ENCODE measurements around the gene KIAA0930. TPM values are rescaled to one million over a fixed set of nuclear protein-coding genes. Genes with fewer than 3 reads are reported as not detected.
A peak's percentile ranks its signal among the peaks of the same experiment; 100 is the strongest.

The KIAA0930 gene
- total RNA-seq, 1 donor from 2014 or later = 103 TPM

DNA sequence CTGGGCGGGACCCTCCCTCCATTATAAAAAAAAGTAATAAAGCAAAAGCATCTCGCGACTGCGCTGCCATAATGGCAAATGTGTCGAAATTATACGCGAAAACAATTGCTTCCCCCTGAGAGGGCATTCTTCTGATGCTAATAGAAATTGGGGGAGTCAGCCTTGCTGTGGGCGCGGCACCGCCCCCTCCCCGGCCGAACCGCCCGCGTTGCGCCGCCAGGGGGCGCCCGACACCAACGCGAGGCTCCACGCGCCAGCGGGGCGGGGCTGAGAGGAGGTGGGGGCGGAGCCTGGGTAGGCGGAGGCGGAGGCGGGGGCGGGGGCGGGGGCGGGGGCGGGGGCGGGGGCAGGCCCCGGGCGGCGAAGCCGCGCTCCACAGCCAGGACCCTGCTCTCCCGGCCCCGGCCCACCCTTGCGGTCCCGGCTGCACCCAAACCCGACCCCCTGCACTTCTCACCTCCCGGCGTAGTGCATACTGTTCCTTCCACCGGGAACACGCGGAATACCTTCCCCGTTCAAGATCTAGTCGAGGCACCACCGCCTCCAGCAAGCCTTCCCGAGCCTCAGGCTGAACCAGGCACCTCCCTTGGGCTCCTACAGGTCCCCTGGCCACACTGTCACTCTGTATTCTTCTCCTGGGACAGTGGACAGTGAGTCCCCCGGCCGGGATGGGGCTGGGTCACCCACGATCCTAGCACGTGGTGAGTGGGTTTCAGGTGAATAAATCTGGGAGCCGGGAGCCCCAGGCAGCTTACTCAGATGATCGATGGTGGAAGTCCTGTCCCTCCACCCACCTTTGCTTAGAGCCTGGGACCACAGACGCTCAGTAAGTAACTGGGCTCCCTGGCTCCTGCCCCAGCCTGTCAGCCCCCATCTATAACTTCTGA lies 28.5 kb upstream of the KIAA0930 start:
- Mint-ChIP-seq H3K36me3 (ENCODE audit: low read depth) (no peaks in the 10 kb centered on the region), H3K27me3 (ENCODE audit: low read depth) (no peaks in the 10 kb centered on the region), H3K4me1 (ENCODE audit: low read depth) (peaks cover 13% of the 10 kb centered on the region), H3K4me3 (ENCODE audit: unreplicated experiment) (peak overlapping the region; percentile 83), H3K27ac (ENCODE audit: unreplicated experiment) (no peak overlapping the region), H3K9me3 (ENCODE audit: low read depth) (no peaks in the 10 kb centered on the region)
- DNase-seq (ENCODE audit: low spot score) = no peak
- TF ChIP-seq, protein P1, sequence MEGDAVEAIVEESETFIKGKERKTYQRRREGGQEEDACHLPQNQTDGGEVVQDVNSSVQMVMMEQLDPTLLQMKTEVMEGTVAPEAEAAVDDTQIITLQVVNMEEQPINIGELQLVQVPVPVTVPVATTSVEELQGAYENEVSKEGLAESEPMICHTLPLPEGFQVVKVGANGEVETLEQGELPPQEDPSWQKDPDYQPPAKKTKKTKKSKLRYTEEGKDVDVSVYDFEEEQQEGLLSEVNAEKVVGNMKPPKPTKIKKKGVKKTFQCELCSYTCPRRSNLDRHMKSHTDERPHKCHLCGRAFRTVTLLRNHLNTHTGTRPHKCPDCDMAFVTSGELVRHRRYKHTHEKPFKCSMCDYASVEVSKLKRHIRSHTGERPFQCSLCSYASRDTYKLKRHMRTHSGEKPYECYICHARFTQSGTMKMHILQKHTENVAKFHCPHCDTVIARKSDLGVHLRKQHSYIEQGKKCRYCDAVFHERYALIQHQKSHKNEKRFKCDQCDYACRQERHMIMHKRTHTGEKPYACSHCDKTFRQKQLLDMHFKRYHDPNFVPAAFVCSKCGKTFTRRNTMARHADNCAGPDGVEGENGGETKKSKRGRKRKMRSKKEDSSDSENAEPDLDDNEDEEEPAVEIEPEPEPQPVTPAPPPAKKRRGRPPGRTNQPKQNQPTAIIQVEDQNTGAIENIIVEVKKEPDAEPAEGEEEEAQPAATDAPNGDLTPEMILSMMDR (IDR thresholded peaks at IDR 0.05) = peak; percentile 95

DNA sequence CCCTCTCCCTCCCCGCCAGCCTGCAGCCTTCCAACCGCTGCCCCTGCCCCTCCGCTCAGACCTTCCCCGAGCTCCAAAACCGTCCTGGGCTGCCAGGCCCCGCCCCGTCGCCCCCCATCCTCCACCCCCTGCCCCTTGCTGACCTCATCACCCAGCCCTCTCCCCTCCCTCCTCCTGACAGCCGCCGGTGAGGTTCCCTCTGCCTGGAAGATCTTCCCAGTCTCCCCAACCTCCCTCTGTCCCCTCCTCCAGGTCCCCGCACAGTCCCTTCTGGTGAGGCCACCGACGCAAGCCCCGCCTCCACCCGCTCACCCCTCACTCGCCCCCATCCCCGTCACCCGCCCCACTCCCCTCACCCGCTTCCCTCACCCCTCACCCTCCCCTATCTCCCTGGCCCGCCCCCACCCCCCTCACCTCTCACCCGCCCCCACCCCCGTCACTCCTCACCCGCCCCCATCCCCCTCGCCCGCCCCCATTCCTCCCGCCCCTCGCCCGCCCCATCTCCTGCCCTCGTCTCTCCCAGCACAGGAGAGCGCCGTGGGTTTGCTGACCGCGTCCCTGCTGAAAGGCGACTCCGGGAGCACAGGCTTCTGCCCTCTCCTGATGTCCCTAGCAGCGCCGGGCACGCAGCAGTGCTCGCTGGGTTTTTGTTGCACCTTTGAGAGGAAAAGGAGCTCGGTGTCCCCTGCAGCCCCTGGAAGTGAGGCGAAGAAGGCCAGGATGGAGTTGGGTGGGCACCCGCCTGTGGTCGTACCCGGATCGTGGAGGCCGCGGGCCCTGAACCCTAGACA lies 27.7 kb upstream of the KIAA0930 start:
- TF ChIP-seq, protein P1 (IDR thresholded peaks at IDR 0.05) = no peak
- peak overlapping the region; percentile 83 for H3K4me3 Mint-ChIP-seq (ENCODE audit: unreplicated experiment)
- DNase-seq (ENCODE audit: low spot score) = no peak
- no peaks in the 10 kb centered on the region for H3K36me3 Mint-ChIP-seq (ENCODE audit: low read depth)
- no peak overlapping the region for H3K27ac Mint-ChIP-seq (ENCODE audit: unreplicated experiment)
- no peaks in the 10 kb centered on the region for H3K9me3 Mint-ChIP-seq (ENCODE audit: low read depth)
- no peaks in the 10 kb centered on the region for H3K27me3 Mint-ChIP-seq (ENCODE audit: low read depth)
- peaks cover 21% of the 10 kb centered on the region for H3K4me1 Mint-ChIP-seq (ENCODE audit: low read depth)

DNA sequence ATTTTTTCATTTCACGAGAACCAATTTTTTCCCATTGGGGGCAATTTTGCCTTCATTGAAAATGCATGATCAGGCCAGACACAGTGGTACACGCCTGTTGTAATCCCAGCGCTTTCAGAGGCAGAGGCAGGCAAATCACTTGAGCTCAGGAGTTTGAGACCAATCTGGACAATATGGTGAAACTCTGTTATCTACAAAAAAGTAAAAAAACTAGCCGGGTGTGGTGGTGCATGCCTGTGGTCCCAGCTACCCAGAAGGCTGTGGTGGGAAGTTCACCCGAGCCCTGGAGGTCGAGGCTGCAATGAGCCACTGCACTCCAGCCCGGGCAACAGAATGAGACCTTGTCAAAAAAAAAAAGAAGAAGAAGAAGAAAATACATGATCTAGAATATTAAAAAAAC lies 24.8 kb upstream of the KIAA0930 start:
- no peak overlapping the region for H3K27ac Mint-ChIP-seq (ENCODE audit: unreplicated experiment)
- no peaks in the 10 kb centered on the region for H3K27me3 Mint-ChIP-seq (ENCODE audit: low read depth)
- no peaks in the 10 kb centered on the region for H3K36me3 Mint-ChIP-seq (ENCODE audit: low read depth)

DNA sequence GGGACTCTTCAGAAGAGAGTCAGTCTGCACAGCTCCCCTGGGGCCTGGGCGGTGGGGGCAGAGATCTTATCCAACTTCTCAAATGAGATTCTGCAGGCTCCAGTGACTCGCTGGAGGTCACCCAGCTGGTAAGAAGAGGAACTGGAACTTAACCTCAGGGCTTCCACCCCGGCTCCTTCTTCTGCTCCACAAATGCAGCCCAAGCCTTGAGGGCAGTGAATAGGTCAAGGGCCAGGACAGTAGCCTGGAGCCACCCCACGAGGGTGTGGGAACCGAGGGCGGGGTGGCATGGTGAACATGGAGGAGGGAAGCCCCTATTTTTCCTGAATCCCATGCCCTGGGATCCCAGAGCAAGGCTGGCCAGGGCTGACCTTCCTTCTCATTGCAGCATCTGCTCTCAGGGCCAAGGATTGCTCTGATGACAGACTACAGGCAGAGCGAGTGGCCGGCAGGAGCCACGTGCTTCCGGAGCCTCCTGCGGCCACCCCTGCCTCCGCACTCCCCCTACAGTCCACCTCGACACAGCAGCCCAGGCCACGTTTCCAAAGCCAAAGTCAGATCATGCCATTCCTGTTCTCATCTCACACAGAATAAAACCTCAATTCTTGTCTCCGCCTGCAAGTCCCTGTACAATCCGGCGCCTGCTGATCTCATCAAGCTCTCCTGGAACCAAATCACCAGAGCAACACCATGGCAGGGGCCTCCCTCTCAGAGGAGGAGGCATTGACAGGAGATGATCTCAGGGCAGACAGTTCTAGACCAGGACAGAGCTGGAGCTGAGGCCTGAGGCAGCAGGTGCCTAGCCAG lies 23.0 kb upstream of the KIAA0930 start:
- H3K36me3 Mint-ChIP-seq (ENCODE audit: low read depth) = no peaks in the 10 kb centered on the region
- peak overlapping the region; percentile 83 for H3K27ac Mint-ChIP-seq (ENCODE audit: unreplicated experiment)
- no peak for DNase-seq (ENCODE audit: low spot score)
- no peaks in the 10 kb centered on the region for H3K9me3 Mint-ChIP-seq (ENCODE audit: low read depth)
- TF ChIP-seq, protein P1 (IDR thresholded peaks at IDR 0.05) = peak; percentile 85
- H3K4me3 Mint-ChIP-seq (ENCODE audit: unreplicated experiment) = no peak overlapping the region
- peaks cover 10% of the 10 kb centered on the region for H3K4me1 Mint-ChIP-seq (ENCODE audit: low read depth)
- H3K27me3 Mint-ChIP-seq (ENCODE audit: low read depth) = no peaks in the 10 kb centered on the region

More for the DNA sequence above, 24.8 kb upstream of the KIAA0930 start:
- TF ChIP-seq, protein P1 (IDR thresholded peaks at IDR 0.05) = no peak
- Mint-ChIP-seq H3K9me3 (ENCODE audit: low read depth) (no peaks in the 10 kb centered on the region), H3K4me1 (ENCODE audit: low read depth) (peaks cover 14% of the 10 kb centered on the region), H3K4me3 (ENCODE audit: unreplicated experiment) (no peak overlapping the region)
- no peak for DNase-seq (ENCODE audit: low spot score)

Measured in chondrocyte (in vitro differentiated cells).